Left lobe of liver (tissue), 2 donors: ENCODE data around the gene TMEM203. TPM values are rescaled to one million over a fixed set of nuclear protein-coding genes. Genes with fewer than 3 reads are reported as not detected.

ENCODE experiments used
- ATAC-seq: fragments of 200-7000 bp; cut with Tn5 transposase; one replicate; pipeline ENCODE4 v1.9.1; 2020; ENCODE audit warnings: mild to moderate bottlenecking, moderate library complexity
- DNase-seq: peaks from one replicate; pipeline ENCODE4 v3.0.0-alpha.2; 2020; ENCODE audit warnings: low spot score
- total RNA-seq: library from RNA; stranded (reverse); gene quantifications from one replicate; pipeline ENCODE4 v1.2.1, GENCODE V29; 2021
- donor health status: DM: no; HTN: no; CAD: no; lungs with moderate emphysema.
- donor health status: DM: no; HTN: yes; CAD: no.

TMEM203 gene
- total RNA-seq, 1 donor from 2014 or later, result 24.5 TPM

- ATAC-seq (no peak), DNase-seq (no peak)
Measured at GRCh38 chr9:137230705-137231371, 25.4 kb upstream of the TMEM203 start, which contains the start of gene SLC34A3. Gene SLC34A3 (plus strand): TSS chr9:137230901. CDS start chr9:137231703, 802 bp downstream.

GRCh38 chr9:137229903-137230704 lies 24.7 kb upstream of the TMEM203 start:
- ATAC-seq (no peak), DNase-seq (no peak)

- DNase-seq, result no peak
Measured at GRCh38 chr9:137228968-137229896, 23.8 kb upstream of the TMEM203 start.

GRCh38 chr9:137228506-137228967 lies 23.1 kb upstream of the TMEM203 start:
- DNase-seq (no peak), ATAC-seq (no peak)

More at GRCh38 chr9:137228968-137229896, 23.8 kb upstream of the TMEM203 start:
- no peak for ATAC-seq

GRCh38 chr9:137227853-137228505 lies 22.5 kb upstream of the TMEM203 start:
- ATAC-seq, result no peak
- no peak for DNase-seq

GRCh38 chr9:137227054-137227852 lies 21.8 kb upstream of the TMEM203 start, which contains the start of gene RNF224:
Gene RNF224 (plus strand): TSS chr9:137227502. CDS start chr9:137228336, 834 bp downstream.
- ATAC-seq (peak; percentile 63), DNase-seq (peak; percentile 84)

GRCh38 chr9:137226338-137227053 lies 21.0 kb upstream of the TMEM203 start:
- DNase-seq, result no peak
- no peak for ATAC-seq

- DNase-seq, result no peak
- no peak for ATAC-seq
Measured at GRCh38 chr9:137225699-137226331, 20.4 kb upstream of the TMEM203 start.

- ATAC-seq, result no peak
- no peak for DNase-seq
Measured at GRCh38 chr9:137224830-137225694, 19.6 kb upstream of the TMEM203 start, which contains the start of gene CYSRT1. Gene CYSRT1 (plus strand): TSS chr9:137225174. CDS start chr9:137225622, 448 bp downstream.

GRCh38 chr9:137223078-137223970 lies 17.9 kb upstream of the TMEM203 start:
- DNase-seq, result peak; percentile 98
- peak; percentile 87 for ATAC-seq

GRCh38 chr9:137222190-137223077 lies 17.0 kb upstream of the TMEM203 start, which contains the start of gene RNF208:
Gene RNF208 (minus strand): TSS chr9:137222240. CDS start chr9:137221212, 1,028 bp downstream.
- DNase-seq (no peak), ATAC-seq (peak; percentile 19)

GRCh38 chr9:137221506-137222111 lies 16.2 kb upstream of the TMEM203 start:
- ATAC-seq (peak; percentile 55), DNase-seq (peak; percentile 85)

GRCh38 chr9:137221095-137221505 lies 15.7 kb upstream of the TMEM203 start:
- ATAC-seq (no peak), DNase-seq (no peak)

- ATAC-seq, result no peak
- no peak for DNase-seq
Measured at GRCh38 chr9:137220317-137221094, 15.1 kb upstream of the TMEM203 start.
